ENCODE results near the gene EDN3. TPM values are rescaled to one million over a fixed set of nuclear protein-coding genes. Genes with fewer than 3 reads are reported as not detected.

Gene EDN3
- total RNA-seq, 1 donor from 2014 or later: not detected

DNA sequence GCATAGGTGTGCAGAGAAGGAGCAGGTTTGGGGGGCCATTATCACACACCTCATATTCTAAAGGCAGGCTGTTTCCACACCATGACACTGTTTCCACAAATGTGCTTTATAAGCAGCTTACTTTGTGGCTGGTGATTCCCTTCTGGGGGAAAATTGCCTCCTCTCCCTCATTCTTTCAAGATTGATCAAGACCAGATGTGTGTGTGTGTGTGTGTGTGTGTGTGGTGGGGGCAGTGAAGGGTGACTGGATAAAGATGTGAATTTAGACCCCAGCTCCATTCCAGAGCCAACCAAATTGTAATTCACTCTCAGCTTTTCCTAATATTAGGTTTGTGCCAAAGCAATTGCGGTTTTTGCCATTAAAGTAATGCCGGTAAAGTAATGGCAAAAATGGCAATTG is 45.6 kb downstream of the EDN3 start:
- DNase-seq (ENCODE audit: low read depth): no peak
- TF ChIP-seq, protein P1, sequence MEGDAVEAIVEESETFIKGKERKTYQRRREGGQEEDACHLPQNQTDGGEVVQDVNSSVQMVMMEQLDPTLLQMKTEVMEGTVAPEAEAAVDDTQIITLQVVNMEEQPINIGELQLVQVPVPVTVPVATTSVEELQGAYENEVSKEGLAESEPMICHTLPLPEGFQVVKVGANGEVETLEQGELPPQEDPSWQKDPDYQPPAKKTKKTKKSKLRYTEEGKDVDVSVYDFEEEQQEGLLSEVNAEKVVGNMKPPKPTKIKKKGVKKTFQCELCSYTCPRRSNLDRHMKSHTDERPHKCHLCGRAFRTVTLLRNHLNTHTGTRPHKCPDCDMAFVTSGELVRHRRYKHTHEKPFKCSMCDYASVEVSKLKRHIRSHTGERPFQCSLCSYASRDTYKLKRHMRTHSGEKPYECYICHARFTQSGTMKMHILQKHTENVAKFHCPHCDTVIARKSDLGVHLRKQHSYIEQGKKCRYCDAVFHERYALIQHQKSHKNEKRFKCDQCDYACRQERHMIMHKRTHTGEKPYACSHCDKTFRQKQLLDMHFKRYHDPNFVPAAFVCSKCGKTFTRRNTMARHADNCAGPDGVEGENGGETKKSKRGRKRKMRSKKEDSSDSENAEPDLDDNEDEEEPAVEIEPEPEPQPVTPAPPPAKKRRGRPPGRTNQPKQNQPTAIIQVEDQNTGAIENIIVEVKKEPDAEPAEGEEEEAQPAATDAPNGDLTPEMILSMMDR (conservative IDR thresholded peaks at IDR 0.05; ENCODE audit: low read depth, low read length): no peak
- H3K4me3 ChIP-seq (ENCODE audit: low read depth, low read length): no peak overlapping the region

DNA sequence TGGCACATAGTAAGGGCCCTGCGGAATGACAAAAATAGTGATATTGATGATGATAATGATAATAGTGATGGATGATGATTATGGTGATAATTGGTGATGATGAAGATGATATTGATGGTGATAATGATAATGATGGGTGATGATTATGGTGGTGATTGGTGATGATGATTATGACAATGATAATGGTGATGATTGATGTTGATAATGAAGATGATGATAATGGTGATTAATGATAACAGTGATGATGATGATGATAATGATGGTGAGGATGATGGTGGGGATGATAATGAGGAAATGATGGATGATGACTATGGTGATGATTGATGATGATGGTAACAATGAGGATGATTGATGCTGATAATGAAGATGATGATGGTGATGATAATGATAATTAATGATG is 48.9 kb downstream of the EDN3 start:
- no peak overlapping the region for H3K4me3 ChIP-seq (ENCODE audit: low read depth, low read length)
- no peak for DNase-seq (ENCODE audit: low read depth)
- TF ChIP-seq, protein P1 (conservative IDR thresholded peaks at IDR 0.05; ENCODE audit: low read depth, low read length): no peak

DNA sequence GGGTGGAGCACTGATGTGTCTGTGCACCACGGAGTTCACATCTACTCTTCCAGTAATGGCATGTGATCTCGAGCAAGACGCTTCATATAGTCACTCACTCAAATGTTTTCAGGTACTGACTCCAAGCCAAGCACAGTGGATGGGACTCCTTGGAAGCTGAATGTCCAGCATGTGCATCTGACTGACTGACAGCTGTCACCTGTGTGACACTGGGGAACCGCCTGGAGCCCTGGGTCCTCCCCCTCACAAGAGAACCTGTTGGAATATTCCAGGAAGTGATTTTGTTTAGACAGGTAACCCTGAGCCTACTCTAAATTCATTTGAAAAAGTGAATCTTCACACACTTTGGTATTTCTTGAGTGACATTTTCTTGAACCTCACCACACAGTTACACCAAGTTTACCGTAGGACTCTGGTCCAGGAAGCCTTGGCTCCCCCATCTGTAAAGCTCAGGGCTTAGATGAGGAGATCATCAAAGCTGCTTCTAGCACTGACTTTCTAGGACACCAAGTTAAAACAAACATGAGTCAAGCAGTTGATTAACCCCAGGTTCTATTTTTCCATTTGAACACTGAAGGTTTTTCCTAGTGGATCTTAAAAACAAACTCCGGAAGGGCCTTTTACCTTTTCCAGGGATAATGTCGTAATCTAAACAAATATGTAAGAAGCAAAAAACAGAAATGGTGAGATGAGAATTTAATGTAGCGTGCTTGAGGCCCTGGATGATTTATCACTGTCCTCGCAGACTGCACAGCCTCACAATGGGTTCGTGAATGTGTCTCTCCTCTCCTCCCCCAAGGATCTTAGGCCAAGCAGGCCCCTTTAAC is 50.1 kb downstream of the EDN3 start:
- TF ChIP-seq, protein P1 (conservative IDR thresholded peaks at IDR 0.05; ENCODE audit: low read depth, low read length): no peak
- no peak for DNase-seq (ENCODE audit: low read depth)
- no peak overlapping the region for H3K4me3 ChIP-seq (ENCODE audit: low read depth, low read length)

DNA sequence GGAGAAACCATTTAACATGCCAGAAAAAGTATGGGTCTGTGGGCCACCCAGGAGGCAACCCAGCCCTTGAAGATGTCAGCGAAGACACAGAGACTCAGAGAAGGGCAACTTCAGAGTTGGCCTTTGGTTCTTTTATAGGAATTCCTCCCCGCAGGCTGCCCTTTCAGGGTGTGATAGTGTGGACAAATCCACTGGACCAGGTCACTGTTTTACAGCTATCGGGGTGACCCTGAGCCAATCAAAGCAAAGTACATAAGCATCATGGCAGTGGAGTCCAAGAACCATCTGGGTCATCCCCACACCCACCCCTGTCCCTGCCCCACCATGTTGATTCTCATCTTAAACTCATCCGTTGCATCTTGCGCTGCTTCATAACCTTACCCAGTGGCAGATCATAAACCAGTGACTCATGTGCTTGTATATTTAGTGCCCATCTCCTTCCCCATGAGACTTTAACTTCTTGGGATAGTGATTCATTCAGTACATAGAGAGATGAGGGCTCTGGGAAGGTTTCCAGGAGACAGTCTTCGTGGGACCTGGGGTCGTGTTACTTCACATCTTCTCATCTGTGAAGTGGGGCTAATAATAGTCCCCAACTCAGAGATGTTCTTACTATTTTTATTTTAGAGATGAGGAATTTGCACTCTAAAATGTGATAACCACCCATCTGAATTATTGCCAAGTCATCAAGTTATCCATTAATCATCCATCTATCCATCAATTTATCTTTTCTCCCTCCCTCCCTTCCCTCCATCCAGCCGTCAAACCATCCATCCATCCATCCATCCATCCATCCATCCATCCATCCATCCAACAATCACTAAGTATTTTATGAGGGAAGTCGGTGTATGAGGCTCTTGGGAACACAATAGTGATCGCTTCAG is 51.0 kb downstream of the EDN3 start:
- TF ChIP-seq, protein P1 (conservative IDR thresholded peaks at IDR 0.05; ENCODE audit: low read depth, low read length): no peak
- no peak for DNase-seq (ENCODE audit: low read depth)
- H3K4me3 ChIP-seq (ENCODE audit: low read depth, low read length): no peak overlapping the region

DNA sequence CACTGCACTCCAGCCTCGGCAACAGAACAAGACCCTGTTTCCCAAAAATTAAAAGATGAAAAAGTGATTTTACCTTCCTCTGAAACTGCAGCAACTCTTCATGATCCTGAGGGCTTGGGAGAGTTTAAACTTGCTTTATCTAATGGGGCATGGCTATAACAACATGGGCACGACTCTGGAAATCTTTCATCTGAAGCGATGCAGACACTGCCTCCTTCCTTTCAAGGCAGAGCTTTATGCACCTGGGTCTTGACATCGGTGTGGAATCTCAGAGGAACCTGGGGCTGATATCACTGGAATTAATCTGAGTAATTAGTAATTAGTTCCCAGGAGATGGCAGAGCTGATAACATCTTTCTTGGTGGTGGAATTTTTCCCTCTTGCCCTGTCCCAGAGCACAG is 52.1 kb downstream of the EDN3 start:
- no peak overlapping the region for H3K4me3 ChIP-seq (ENCODE audit: low read depth, low read length)
- no peak for DNase-seq (ENCODE audit: low read depth)
- TF ChIP-seq, protein P1 (conservative IDR thresholded peaks at IDR 0.05; ENCODE audit: low read depth, low read length): no peak

DNA sequence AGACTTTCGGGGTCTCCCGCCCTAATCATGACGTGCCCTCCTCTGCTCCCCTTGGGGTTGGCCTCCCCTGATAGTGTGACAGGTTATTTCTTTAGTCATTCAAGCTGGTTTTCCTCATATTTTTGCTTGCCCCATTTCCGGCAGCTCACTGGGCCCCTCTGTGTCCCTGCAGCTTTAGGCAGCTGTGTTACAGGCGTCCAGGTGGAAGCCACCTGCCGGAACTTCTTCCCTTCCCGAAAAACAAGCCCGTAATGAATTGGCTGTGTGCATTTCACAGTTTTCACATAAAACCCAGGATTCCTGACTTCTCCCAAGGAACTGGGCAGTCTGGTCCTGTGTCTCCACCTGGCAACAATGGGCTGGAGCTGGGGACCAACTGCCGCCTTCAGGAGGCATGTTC is 52.6 kb downstream of the EDN3 start:
- H3K4me3 ChIP-seq (ENCODE audit: low read depth, low read length): no peak overlapping the region
- TF ChIP-seq, protein P1 (conservative IDR thresholded peaks at IDR 0.05; ENCODE audit: low read depth, low read length): no peak
- DNase-seq (ENCODE audit: low read depth): no peak
